PC-3 (cell line): ENCODE measurements around the gene GPD1.

Experiments
- EZH2 ChIP-seq: fragments of 300-600 bp; sonication (generic); IDR thresholded peaks from one replicate; pipeline ENCODE4 v1.6.1; 2017; ENCODE audit warnings: antibody characterized with exemption, mild to moderate bottlenecking, low read length; ENCODE audit not compliant: unreplicated experiment
- EZH2phosphoT487 ChIP-seq: fragments of 300-600 bp; sonication (generic); IDR thresholded peaks from 2 replicates; pipeline ENCODE4 v1.6.1; 2018; ENCODE audit warnings: mild to moderate bottlenecking, antibody characterized with exemption, low read length, borderline replicate concordance
- TF ChIP-seq, protein P1 (sequence below): fragments of 300-600 bp; sonication (generic); conservative IDR thresholded peaks from 2 replicates; pipeline ENCODE4 v1.5.1; 2017; ENCODE audit warnings: antibody characterized with exemption, low read depth, mild to moderate bottlenecking, low read length

- TF ChIP-seq, protein P1, sequence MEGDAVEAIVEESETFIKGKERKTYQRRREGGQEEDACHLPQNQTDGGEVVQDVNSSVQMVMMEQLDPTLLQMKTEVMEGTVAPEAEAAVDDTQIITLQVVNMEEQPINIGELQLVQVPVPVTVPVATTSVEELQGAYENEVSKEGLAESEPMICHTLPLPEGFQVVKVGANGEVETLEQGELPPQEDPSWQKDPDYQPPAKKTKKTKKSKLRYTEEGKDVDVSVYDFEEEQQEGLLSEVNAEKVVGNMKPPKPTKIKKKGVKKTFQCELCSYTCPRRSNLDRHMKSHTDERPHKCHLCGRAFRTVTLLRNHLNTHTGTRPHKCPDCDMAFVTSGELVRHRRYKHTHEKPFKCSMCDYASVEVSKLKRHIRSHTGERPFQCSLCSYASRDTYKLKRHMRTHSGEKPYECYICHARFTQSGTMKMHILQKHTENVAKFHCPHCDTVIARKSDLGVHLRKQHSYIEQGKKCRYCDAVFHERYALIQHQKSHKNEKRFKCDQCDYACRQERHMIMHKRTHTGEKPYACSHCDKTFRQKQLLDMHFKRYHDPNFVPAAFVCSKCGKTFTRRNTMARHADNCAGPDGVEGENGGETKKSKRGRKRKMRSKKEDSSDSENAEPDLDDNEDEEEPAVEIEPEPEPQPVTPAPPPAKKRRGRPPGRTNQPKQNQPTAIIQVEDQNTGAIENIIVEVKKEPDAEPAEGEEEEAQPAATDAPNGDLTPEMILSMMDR = no peak
- no peak for TF ChIP-seq EZH2phosphoT487
- TF ChIP-seq EZH2 = no peak
Measured at GRCh38 chr12:50073712-50074111, 30.1 kb upstream of the GPD1 start.
